Effector memory CD4-positive, alpha-beta T cell (primary cell): ENCODE data around the gene SNX18.
"Not testable (repeated sequence)": the region's sequence is repeated elsewhere in the genome, so short reads cannot be mapped to it uniquely, and the experiment has no call there.

Source experiments
- DNase-seq, 3 donors: peaks; one replicate each; pipeline ENCODE4 v3.0.0-alpha.2; 2020
- H3K27ac ChIP-seq: 2 replicates; pipeline ENCODE4 v1.7.0; 2013; ENCODE audit warnings: mild to moderate bottlenecking, low read length, moderate library complexity; ENCODE audit not compliant: insufficient read depth, poor library complexity, severe bottlenecking
- H3K27me3 ChIP-seq: replicated peaks from 2 replicates; pipeline ENCODE4 v1.7.0; 2013; ENCODE audit warnings: mild to moderate bottlenecking, low read length; ENCODE audit not compliant: insufficient read depth, control insufficient read depth, poor library complexity, severe bottlenecking
- H3K36me3 ChIP-seq: 2 replicates; pipeline ENCODE4 v1.7.0; 2013; ENCODE audit warnings: mild to moderate bottlenecking, low read length, moderate library complexity; ENCODE audit not compliant: control insufficient read depth, insufficient read depth
- H3K4me1 ChIP-seq: 2 replicates; pipeline ENCODE4 v1.7.0; 2013; ENCODE audit warnings: low read length, mild to moderate bottlenecking; ENCODE audit not compliant: control insufficient read depth, insufficient read depth, poor library complexity, severe bottlenecking
- H3K4me3 ChIP-seq: 2 replicates; pipeline ENCODE4 v1.7.0; 2013; ENCODE audit warnings: low read length, low read depth, mild to moderate bottlenecking; ENCODE audit not compliant: insufficient read depth, poor library complexity, severe bottlenecking
- H3K9me3 ChIP-seq: 2 replicates; pipeline ENCODE4 v1.7.0; 2013; ENCODE audit warnings: mild to moderate bottlenecking, low read length, moderate library complexity; ENCODE audit not compliant: control insufficient read depth
- total RNA-seq, 3 donors: gene quantifications; one replicate each; lab custom pipeline; 2026; lab: John Stamatoyannopoulos, UW

SNX18 gene
- 25.2 to 41.3 (median 37.6) reads per million in 3 donors for total RNA-seq

GRCh38 chr5:54517512-54518145 lies at the start of gene SNX18:
Gene SNX18, plus strand, starts transcription at chr5:54517759. Its CDS starts 194 bp downstream, at chr5:54517953.
- H3K36me3 ChIP-seq, result no peaks in the 10 kb centered on the region
- peaks cover 30% of the 10 kb centered on the region for H3K4me1 ChIP-seq
- H3K27ac ChIP-seq, result peak within 1 kb of the TSS; percentile 73
- H3K9me3 ChIP-seq, result no peaks in the 10 kb centered on the region
- peak within 1 kb of the TSS; percentile 90 for H3K4me3 ChIP-seq
- peak; percentile 86 to 87 (median 86) for DNase-seq
- no peaks in the 10 kb centered on the region for H3K27me3 ChIP-seq

GRCh38 chr5:54469622-54470021 lies 47.9 kb upstream of the SNX18 start:
- no peaks in the 10 kb centered on the region for H3K4me1 ChIP-seq
- no peak for DNase-seq
- H3K36me3 ChIP-seq, result no peaks in the 10 kb centered on the region
- H3K4me3 ChIP-seq, result no peak overlapping the region
- H3K9me3 ChIP-seq, result no peaks in the 10 kb centered on the region
- no peaks in the 10 kb centered on the region for H3K27me3 ChIP-seq
- H3K27ac ChIP-seq, result no peak overlapping the region

DNA sequence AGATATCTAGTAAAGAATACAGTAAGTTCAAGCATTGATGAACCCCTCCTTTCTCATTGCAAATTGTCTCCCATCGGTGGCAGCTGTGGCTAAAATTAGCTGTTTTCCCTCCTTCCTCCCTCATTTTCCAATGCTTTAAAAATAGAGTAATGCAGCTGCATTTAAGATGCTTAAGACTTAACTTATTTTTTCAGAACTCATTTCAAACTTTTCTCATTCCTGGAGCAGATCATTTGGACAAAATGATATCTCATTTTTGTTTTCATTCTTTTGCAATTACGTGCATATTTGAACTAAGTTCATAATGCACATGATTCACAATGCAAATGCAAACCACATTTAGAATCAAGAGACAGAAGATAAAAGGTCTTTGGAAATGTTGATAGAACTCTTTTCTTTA lies 47.4 kb upstream of the SNX18 start:
- no peaks in the 10 kb centered on the region for H3K9me3 ChIP-seq
- H3K4me3 ChIP-seq, result no peak overlapping the region
- no peaks in the 10 kb centered on the region for H3K4me1 ChIP-seq
- DNase-seq, result no peak
- H3K27ac ChIP-seq, result no peak overlapping the region
- H3K27me3 ChIP-seq, result no peaks in the 10 kb centered on the region
- no peaks in the 10 kb centered on the region for H3K36me3 ChIP-seq

GRCh38 chr5:54470677-54471076 lies 46.9 kb upstream of the SNX18 start:
- H3K4me3 ChIP-seq, result no peak overlapping the region
- H3K27me3 ChIP-seq, result no peaks in the 10 kb centered on the region
- no peak for DNase-seq
- H3K4me1 ChIP-seq, result no peaks in the 10 kb centered on the region
- no peaks in the 10 kb centered on the region for H3K9me3 ChIP-seq
- H3K27ac ChIP-seq, result no peak overlapping the region
- no peaks in the 10 kb centered on the region for H3K36me3 ChIP-seq

GRCh38 chr5:54471398-54471797 lies 46.2 kb upstream of the SNX18 start:
- no peaks in the 10 kb centered on the region for H3K9me3 ChIP-seq
- H3K27ac ChIP-seq, result no peak overlapping the region
- H3K27me3 ChIP-seq, result no peaks in the 10 kb centered on the region
- H3K36me3 ChIP-seq, result no peaks in the 10 kb centered on the region
- no peak overlapping the region for H3K4me3 ChIP-seq
- H3K4me1 ChIP-seq, result no peaks in the 10 kb centered on the region
- no peak for DNase-seq

GRCh38 chr5:54476682-54477081 lies 40.9 kb upstream of the SNX18 start:
- no peaks in the 10 kb centered on the region for H3K9me3 ChIP-seq
- H3K4me1 ChIP-seq, result no peaks in the 10 kb centered on the region
- H3K27me3 ChIP-seq, result no peaks in the 10 kb centered on the region
- H3K4me3 ChIP-seq, result no peak overlapping the region
- no peak for DNase-seq
- H3K36me3 ChIP-seq, result no peaks in the 10 kb centered on the region
- no peak overlapping the region for H3K27ac ChIP-seq

DNA sequence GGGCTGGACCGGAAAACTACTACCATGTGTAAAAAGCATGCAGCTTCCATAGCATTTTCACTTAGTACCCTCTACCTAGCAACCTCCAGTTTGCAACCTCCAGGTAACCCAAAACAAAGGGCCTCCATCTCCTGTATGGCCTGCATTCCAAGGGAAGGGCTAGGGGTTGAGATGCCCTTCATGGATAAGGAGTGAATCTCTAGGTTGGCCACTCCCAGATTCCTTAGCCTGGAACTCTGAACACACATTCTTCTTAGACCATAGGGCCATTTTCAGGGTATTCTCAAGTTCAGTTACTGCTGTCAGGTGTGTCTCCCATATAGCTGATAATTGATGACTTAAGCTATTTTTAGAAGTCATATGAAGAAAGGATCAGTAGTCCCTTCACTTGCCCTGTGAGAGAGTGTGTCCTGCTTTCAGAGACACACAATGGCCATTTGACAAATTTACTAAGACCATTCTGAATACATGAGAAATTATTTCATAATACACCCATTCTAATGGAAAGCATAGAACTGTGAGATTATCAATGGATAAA lies 39.5 kb upstream of the SNX18 start:
- Histone ChIP-seq H3K27me3 (no peaks in the 10 kb centered on the region), H3K36me3 (no peaks in the 10 kb centered on the region), H3K9me3 (no peaks in the 10 kb centered on the region), H3K4me1 (no peaks in the 10 kb centered on the region), H3K27ac (no peak overlapping the region), H3K4me3 (no peak overlapping the region)
- DNase-seq, result no peak

DNA sequence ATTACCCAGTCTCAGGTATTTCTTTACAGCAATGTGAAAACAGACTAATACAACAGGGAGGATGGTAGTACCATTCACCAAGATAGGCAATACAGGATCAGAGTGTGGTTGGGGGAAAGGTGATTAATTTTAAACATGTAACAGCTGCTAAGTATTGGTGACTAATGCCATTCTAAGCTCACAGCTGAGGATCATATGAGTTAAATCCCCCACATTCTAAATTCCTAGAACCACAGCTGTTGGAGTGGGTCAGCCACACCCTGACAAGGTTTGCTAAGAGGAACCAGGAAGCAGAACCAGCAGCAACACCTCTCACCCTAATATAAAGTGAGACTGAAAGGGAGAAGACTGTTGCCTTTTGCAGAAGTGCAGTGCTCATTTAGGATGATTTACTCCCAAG lies 37.3 kb upstream of the SNX18 start:
- H3K4me3 ChIP-seq, result no peak overlapping the region
- no peaks in the 10 kb centered on the region for H3K36me3 ChIP-seq
- H3K9me3 ChIP-seq, result no peaks in the 10 kb centered on the region
- H3K27ac ChIP-seq, result no peak overlapping the region
- no peaks in the 10 kb centered on the region for H3K4me1 ChIP-seq
- H3K27me3 ChIP-seq, result no peaks in the 10 kb centered on the region
- DNase-seq, result no peak

GRCh38 chr5:54484219-54484894 lies 33.2 kb upstream of the SNX18 start:
- DNase-seq, result no peak

GRCh38 chr5:54485659-54486058 lies 31.9 kb upstream of the SNX18 start:
- H3K4me1 ChIP-seq, DNase-seq, H3K4me3 ChIP-seq, H3K27me3 ChIP-seq, H3K9me3 ChIP-seq, H3K27ac ChIP-seq, H3K36me3 ChIP-seq: not testable (repeated sequence)

More at GRCh38 chr5:54484219-54484894, 33.2 kb upstream of the SNX18 start:
- H3K9me3 ChIP-seq, result no peaks in the 10 kb centered on the region
- no peaks in the 10 kb centered on the region for H3K27me3 ChIP-seq
- no peaks in the 10 kb centered on the region for H3K4me1 ChIP-seq
- H3K36me3 ChIP-seq, result no peaks in the 10 kb centered on the region
- H3K4me3 ChIP-seq, result no peak overlapping the region
- H3K27ac ChIP-seq, result no peak overlapping the region
